Smooth muscle cell of the pulmonary artery (primary cell): ENCODE data around the gene UNC5C. TPM values are rescaled to one million over a fixed set of nuclear protein-coding genes. Genes with fewer than 3 reads are reported as not detected.

Experiments used
- total RNA-seq: library from RNA; depleted of rRNA; stranded (reverse); fragments of >200 nt; gene quantifications from 2 replicates; pipeline ENCODE4 v1.2.3, GENCODE V29; 2014

The UNC5C gene
- 3.5 and 10.1 TPM in 2 replicates for total RNA-seq

DNA sequence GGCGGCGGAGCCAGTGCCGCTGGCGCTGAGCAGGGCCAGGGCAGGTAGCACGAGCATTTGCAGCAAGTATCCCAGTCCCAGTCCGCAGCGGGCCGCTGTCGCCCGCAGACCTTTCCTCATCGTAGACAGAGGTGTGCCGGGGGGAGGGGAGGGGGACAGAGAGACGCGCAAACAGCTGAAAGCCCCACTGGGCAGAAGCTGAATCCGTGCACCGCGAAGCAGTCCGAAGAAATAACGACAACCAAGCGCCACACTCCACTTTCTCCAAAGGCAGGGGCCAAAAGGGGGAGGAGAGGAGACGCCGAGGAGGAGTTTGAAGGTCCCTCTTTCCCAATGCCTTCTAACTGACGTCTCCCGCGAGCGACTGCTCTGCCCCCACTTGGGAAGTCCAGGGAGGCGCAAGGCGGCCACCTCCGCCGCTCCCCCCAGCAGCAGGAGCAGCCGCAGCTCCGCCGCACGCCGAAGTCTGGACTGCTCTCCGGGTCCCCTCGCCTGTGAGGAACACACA lies at the start of gene UNC5C:
TSS of gene UNC5C (minus strand) at position 236 of the 508 bp plus-strand sequence.

